Smooth muscle cell of the brain vasculature (primary cell): ENCODE measurements around the gene EN1.

Experiments
- DNase-seq: peaks from one replicate; pipeline ENCODE4 v3.0.0-alpha.2; 2012; ENCODE audit warnings: low read depth, low spot score

EN1 gene

DNA sequence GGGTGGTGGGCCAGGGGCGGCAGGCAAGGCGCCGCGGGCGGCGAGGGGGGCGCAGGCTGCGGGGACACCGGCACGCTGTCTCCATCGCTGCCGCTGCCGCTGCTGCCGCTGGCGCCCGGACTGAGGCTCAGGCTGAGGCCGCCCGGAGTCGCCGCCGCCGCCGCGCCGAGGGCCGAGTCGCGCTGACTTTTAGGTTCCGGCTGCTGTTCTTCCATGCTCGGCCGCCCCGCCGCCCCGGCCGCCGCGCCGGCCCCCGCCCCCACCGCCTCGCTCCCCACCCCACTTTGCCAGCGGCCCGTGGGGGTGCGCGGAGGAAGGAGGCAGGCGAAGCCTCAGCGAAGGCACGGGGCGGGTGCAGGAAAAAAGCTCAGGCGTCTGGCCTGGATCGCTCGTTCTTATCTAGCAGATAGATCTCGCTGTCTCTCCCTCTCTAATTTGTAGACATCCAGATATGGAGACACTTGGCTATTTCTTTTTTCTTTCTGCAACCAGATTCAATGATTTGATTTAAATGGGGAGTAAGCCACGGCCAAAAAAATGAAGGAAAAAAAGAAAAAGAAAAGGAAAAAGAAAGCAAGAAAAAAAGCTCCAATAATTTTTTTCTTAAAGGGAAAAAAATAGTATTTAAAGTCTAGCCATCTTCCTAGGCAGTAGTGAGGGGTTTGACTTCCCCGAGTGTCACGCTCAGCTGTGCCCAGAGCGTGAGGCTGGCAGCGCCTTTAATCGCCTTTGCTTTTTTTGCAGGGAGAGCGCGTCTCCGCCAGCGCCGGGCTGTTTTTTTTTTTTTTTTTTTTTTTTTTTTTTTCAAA, at the start of gene EN1:
Gene EN1, minus strand, starts transcription at position 696 of the 809 bp plus-strand sequence. Its CDS starts 481 bp downstream, at position 215.
- no peak for DNase-seq

DNA sequence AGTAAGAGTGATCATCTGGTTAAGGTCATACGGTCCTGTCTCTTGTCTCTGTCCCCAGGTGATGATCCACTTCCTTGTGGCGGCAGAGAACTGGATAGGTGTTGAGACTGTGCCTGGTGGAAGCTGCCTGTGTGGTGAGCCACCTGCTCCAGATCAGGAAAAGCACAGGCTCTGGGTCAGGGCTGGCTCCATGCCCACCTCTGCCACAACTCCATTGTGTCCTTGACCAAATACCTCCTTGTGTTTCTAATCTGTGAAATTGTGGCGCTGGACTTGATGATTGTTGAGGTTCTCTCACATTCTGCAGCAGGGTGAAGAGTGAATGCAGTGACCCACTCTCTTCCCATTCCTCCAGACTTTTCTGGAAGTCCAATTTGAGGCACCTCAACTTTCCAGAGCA, 45.7 kb upstream of the EN1 start:
- DNase-seq = no peak

DNA sequence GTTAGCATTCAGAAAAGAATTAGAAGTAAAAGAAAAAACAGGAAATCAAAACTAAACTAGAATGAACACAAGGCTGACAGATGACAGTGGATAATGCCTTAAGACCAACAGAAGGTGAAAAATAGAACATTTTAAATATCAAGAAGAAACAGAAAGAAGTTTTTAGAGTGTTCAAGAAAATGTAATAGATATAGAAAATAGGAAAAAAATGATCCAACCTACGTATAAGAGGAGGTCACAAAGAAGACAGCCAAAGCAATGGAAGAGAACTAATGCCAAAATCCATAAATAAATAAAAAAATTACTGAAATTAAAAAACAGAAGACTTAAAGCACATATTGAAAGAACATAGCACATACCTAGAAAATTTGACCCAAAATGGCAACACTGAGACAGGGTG, 42.5 kb upstream of the EN1 start:
- DNase-seq = no peak

- DNase-seq = no peak
Measured at GRCh38 chr2:118883792-118884191, 36.3 kb upstream of the EN1 start.

- no peak for DNase-seq
Measured at GRCh38 chr2:118882693-118883336, 35.4 kb upstream of the EN1 start.

DNA sequence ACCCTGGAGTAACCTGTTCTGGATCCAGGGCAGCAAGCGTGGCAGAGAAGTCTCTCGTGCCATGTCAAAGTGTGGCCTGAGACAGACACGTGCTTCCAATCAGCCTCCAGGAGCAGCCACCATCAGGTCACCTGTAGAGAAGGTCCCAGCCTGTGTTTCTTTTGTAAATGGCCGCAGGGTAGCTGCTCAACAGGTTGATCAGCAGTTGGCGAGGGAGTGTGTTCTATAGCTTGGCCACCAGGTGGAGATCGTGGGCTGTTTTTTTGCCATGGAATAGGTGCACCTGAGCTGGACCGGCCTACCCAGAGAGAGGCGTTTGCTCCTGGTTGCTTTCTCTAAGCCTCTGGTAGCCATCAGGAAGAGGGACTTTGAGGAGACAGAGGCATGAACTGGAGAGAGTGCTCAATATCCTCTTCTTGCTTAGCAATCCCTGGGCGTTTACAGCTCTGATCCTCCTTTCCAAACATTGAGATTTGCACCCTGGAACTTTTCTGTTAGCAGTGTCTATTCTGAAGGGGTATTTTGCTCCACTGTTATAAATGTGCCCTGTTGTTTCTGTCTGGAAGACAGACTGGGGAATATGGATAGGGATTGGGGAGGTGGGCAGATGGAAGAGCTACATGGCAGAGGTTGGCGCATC, 34.2 kb upstream of the EN1 start:
- DNase-seq = no peak

- DNase-seq = no peak
Measured at GRCh38 chr2:118880501-118880900, 33.1 kb upstream of the EN1 start.

- no peak for DNase-seq
Measured at GRCh38 chr2:118878531-118879149, 31.2 kb upstream of the EN1 start.

DNA sequence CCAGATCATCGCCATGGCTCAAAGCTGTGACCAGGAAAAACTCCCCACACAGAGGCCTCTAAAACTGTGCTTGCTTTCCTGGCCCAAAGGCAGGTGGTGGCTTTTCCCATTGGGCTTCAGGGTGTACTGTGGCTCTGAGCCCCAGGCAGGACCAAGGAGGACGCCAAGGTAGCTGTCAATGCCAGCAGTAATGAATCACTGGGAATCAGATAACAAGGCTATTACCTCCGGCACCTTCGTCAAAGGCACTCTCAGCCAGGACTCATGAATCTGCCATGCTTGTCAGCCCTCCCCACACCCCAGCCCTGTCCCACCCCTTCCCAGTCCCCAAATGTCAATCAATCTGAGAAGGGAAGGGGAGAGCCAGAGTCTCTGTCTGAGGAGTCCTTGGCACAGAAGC, 27.9 kb upstream of the EN1 start:
- DNase-seq = no peak

DNA sequence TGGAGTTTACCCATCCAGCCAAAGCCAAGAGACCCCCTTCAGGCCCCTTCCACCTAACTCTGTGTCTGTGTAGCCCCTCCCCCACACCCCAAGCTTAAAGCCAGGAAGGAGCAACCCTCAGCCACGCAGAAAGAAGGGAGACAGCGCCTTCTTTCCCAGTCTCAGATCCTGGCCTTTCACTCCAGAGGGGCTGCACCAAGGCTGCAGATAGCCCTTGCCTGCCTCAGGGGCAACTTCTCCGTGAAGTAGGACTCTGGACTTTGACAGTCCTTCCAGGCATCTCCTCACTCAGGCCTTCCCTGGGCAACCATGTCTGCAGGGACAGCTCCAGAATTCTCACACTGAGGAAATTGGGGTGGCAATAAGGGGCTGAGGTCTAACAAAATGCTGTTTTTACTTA, 26.9 kb upstream of the EN1 start:
- no peak for DNase-seq

DNA sequence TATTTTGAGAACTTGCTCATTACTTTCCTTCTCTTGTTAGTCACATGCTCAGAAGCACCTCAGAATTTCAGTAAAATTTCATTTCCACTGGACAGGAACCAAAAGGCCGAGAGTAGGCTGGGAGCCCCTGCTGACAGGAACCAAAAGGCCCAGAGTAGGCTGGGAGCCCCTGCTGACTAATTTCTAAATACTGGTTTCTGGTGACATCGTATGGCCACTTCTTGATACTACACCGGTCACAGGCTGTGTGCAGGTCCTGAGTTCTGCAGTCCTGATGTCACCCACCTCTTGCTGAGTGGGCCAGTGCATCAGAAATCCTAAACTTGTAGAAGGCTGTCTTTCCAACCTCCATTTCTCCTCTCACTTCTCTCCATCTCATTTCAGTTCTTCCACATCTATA, 17.7 kb upstream of the EN1 start:
- no peak for DNase-seq

GRCh38 chr2:118864207-118864606, 16.8 kb upstream of the EN1 start:
- no peak for DNase-seq

- DNase-seq = no peak
Measured at GRCh38 chr2:118861731-118862130, 14.3 kb upstream of the EN1 start.

DNA sequence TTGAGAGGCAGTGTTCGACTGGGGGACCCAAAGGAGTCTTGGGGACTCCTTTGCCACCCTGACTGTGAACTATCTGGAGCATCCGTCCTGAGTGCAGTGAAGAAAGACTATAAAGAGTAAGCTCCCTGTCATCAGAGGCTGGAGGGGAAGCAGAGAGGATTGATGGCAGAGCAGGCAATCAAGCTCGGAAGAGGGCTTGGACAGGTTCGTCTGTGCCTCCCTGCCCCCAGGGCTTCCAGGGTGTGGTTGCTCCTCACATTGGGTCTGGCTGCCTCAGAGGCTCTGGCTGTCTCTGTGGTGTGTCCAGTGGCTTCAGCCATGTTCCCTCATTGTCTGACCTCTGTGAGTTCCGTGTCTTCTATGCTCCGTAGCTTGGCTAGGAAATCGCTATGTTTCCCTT, 13.8 kb upstream of the EN1 start:
- no peak for DNase-seq

GRCh38 chr2:118860506-118860905, 13.1 kb upstream of the EN1 start:
- no peak for DNase-seq

GRCh38 chr2:118859157-118859770, 11.8 kb upstream of the EN1 start:
- no peak for DNase-seq

DNA sequence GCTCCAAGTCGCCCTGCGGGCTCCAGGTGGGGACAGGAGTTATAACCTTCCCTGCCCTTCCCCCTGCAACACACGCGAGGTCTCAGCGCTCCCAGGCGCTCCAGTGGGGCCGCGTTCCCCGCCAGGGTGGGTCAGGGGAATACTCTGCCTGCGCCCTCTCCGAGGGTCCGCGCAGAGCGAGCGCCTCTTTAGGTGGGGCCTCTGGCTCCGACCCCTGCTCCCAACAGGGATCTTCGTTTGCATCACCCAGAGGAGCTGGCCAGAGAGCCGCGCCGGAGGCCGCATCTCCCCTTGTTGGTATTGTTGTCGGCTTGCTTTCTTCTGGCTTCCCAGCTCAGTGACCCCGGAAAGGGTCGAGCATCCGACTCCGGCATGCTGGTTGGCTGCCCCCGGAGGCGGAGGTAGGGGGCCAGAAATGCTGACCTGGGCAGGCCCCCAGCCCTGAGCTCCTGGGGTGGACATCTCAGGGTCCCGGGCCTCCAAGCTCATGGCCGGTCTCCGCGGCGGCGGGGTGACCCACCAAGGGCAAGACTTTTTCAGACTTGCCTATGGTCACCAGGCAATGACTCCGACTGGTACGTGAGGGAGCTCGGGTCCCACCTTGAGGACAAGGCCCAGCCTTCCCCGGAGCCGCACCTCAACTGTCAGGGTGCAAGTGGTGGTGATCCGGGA, 11.2 kb upstream of the EN1 start:
- no peak for DNase-seq

DNA sequence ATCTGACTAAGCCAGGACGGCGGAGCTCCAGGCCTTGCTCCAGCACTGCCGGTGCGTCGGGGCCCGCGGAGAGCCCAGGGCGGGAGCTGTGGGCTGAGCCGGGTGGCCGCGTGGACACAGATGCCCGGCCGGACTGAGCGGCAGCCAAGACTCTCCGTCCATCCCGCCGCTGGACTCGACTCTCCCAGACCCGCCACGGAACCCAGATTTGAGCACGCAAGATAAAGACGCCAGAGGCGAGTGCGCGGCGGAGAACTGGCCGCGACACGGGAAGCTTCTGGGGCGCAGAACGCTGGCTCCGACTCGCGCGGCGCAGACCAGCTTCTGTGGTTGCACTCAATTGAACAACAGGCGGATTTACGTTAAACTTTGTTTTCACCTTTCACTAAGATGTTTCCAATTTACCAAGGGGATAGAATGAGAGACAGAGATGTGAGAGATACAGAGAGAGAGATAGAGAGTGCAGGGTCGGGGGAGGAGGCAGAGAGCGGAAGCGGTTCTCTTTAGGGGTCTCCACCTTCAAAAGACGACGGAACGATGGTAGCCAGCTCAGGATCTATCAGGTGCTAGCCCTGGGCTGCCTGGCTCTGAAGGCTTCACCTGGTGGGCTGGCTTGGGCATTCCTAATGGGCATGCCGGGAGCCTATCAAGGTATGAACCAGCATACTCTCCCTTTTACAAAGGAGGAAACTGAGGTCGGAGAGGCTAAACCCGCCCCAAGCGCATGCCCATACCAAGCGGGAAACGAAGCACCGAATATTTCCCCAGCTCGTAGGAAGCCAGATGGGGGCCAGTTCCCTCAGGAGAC, 10.4 kb upstream of the EN1 start:
- no peak for DNase-seq

DNA sequence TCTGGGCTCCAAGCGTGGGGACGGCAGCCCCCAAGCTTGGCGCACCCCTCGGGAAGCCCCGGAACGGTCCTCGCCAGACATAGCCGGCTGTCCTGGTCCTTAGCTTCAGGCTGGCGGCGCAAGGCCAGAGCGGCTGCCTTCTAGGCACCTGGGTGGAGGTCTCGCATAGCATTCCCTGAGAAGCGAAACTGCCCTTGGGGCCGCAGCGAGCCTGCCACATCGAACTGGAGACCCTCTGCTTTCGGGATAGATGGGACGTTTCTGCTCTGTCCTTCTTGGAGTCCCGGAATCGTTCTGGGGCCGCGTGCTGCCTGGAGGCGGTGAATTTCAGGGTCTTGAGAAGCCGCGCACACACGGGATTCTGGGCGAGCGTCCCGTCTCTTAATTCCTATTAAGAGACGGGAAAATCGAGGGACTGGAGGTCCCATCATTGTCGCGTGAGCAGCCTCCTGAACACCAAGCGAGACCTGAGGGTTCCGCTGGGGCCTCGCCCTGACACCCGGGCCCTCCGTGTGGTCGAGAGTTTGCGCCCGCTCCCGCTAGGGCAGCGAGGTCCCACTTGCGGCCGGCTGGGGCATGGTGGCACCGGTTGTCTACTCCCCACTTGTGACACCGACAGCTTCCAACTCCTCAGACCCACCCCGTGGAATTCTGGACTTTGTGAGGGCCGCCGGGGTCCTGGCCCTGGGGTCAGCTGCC, 9.7 kb upstream of the EN1 start:
- no peak for DNase-seq
